ENCODE results near the gene CCDC74B.
"Not testable (repeated sequence)": the region's sequence is repeated elsewhere in the genome, so short reads cannot be mapped to it uniquely, and the experiment has no call there.

Gene CCDC74B

GRCh38 chr2:130158631-130159030 is 13.7 kb upstream of the CCDC74B start:
- H3K4me3 ChIP-seq (ENCODE audit: low read depth, low read length) = no peak overlapping the region
- DNase-seq (ENCODE audit: low read depth) = no peak
- TF ChIP-seq CTCF (IDR thresholded peaks at IDR 0.05; ENCODE audit: control insufficient read depth, extremely low read depth, insufficient read depth) = no peak

- H3K4me3 ChIP-seq (ENCODE audit: low read depth, low read length); DNase-seq (ENCODE audit: low read depth): not testable (repeated sequence)
Observed at GRCh38 chr2:130157825-130158514, 13.1 kb upstream of the CCDC74B start.

GRCh38 chr2:130157354-130157753 is 12.4 kb upstream of the CCDC74B start:
- DNase-seq (ENCODE audit: low read depth); H3K4me3 ChIP-seq (ENCODE audit: low read depth, low read length): not testable (repeated sequence)

GRCh38 chr2:130156624-130157004 is 11.7 kb upstream of the CCDC74B start:
- DNase-seq (ENCODE audit: low read depth) = no peak
- TF ChIP-seq CTCF (IDR thresholded peaks at IDR 0.05; ENCODE audit: control insufficient read depth, extremely low read depth, insufficient read depth) = no peak
- H3K4me3 ChIP-seq (ENCODE audit: low read depth, low read length) = no peak overlapping the region

GRCh38 chr2:130155956-130156623 is 11.2 kb upstream of the CCDC74B start:
- peak; percentile 66 for TF ChIP-seq CTCF (IDR thresholded peaks at IDR 0.05; ENCODE audit: control insufficient read depth, extremely low read depth, insufficient read depth)
- peak; percentile 72 for DNase-seq (ENCODE audit: low read depth)

GRCh38 chr2:130154773-130155765 is 10.2 kb upstream of the CCDC74B start:
- no peak for TF ChIP-seq CTCF (IDR thresholded peaks at IDR 0.05; ENCODE audit: control insufficient read depth, extremely low read depth, insufficient read depth)
- H3K4me3 ChIP-seq (ENCODE audit: low read depth, low read length) = no peak overlapping the region
- no peak for DNase-seq (ENCODE audit: low read depth)

More at GRCh38 chr2:130155956-130156623, 11.2 kb upstream of the CCDC74B start:
- H3K4me3 ChIP-seq (ENCODE audit: low read depth, low read length) = not testable (repeated sequence)

GRCh38 chr2:130154423-130154770 is 9.5 kb upstream of the CCDC74B start:
- DNase-seq (ENCODE audit: low read depth); H3K4me3 ChIP-seq (ENCODE audit: low read depth, low read length): not testable (repeated sequence)

- not testable (repeated sequence) for DNase-seq (ENCODE audit: low read depth); H3K4me3 ChIP-seq (ENCODE audit: low read depth, low read length)
Observed at GRCh38 chr2:130153721-130154422, 9.0 kb upstream of the CCDC74B start.

Measured in LNCaP clone FGC (cell line).